GM18873 (cell line): ENCODE data around the gene EEA1.

ENCODE experiments used
- ATAC-seq: cut with Tn5 transposase; IDR thresholded peaks from one replicate; pipeline ENCODE4 v1.9.1; 2021; ENCODE audit warnings: mild to moderate bottlenecking, moderate library complexity, moderate number of reproducible peaks; ENCODE audit not compliant: unreplicated experiment, low FRiP score

The EEA1 gene

DNA sequence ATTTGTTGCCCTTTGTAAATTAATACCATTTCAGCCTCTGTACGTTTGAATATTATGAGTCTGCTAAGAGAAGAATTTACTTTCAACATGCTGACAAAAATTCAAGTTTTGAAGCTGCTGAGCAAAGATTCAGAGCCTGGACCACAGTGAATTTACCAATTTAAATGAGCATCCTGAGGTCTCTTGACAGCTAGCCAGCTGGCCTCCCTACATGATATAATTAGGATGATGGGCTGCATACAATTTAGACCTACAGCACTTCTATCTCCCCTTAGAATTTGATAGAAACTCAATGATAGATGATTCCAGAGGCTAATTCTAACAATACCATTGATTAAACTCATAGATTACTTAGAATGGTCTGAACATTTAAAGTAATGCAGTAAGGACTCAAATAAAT is 10.0 kb upstream of the EEA1 start:
- ATAC-seq = no peak

- ATAC-seq = no peak
These were observed 9.5 kb upstream of the EEA1 start for GRCh38 chr12:92938638-92939037.

GRCh38 chr12:92938018-92938417 is 8.9 kb upstream of the EEA1 start:
- ATAC-seq = no peak

- ATAC-seq = no peak
These were observed 4.5 kb upstream of the EEA1 start for GRCh38 chr12:92933606-92934005.

GRCh38 chr12:92930421-92930820 is 1.3 kb upstream of the EEA1 start:
- no peak for ATAC-seq

- no peak for ATAC-seq
These were observed 888 bp upstream of the EEA1 start for GRCh38 chr12:92929983-92930382.

GRCh38 chr12:92928421-92928961 is 604 bp downstream of the EEA1 start:
- ATAC-seq = peak; percentile 1

GRCh38 chr12:92927436-92928281 is 1.4 kb downstream of the EEA1 start:
- peak; percentile 20 for ATAC-seq

DNA sequence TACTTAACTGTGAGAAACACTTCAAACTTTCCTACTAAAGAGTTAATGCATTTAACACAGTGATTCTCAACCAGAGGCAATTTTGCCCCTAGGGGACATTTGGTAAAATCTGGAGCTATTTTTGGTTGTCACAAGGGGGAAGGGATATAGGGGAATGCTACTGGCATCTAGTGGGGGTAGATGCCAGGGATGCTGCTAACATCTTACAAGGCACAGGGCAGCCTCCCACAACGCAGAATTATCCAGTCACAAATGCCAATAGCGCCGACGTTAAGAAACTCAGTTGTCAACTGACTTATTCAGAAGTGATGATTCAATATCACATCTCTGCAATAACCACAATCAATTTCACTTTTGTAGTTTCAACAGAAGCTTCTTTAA is 2.0 kb downstream of the EEA1 start:
- peak; percentile 28 for ATAC-seq

- ATAC-seq = no peak
These were observed 2.5 kb downstream of the EEA1 start for GRCh38 chr12:92926549-92926948.

DNA sequence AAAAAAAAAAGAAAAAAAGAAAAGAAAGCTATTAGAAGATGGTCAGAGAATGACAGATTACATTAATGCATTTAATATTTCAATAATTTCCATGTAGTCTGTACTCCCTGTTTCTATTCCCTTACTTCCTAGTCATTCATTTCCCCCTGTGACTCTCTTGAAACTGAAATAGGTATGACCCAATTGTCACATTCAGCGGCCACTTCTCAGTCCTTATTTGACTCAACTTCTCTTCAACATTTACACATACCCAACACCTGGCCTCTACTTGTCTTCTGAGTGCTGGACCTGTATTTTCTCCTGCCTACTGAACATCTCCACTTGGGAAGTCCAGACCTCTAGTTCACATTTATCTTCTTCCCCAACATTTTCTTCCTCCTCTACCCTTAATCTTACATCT is 7.2 kb downstream of the EEA1 start:
- peak; percentile 92 for ATAC-seq

- ATAC-seq = no peak
These were observed 13.7 kb downstream of the EEA1 start for GRCh38 chr12:92915365-92915764.

DNA sequence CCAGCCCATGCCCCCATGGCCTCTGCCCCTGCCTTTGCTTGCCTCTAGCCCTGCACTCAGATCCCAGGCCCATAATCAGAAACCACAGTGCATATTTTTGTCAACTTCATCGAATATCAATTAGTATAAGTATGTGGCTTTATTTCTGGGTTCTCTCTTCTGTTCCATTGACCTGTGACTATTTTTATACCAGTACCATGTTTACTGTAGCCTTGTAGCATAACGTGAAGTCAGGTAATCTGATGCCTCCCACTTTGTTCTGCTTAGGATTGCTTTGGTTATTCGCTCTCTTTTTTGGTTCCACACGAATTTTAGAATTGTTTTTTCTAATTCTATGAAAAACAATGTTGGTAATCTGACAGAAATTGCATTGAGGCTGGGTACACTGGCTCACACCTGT is 14.9 kb downstream of the EEA1 start:
- no peak for ATAC-seq

GRCh38 chr12:92912672-92913071 is 16.4 kb downstream of the EEA1 start:
- no peak for ATAC-seq

- no peak for ATAC-seq
These were observed 17.0 kb downstream of the EEA1 start for GRCh38 chr12:92912052-92912451.

DNA sequence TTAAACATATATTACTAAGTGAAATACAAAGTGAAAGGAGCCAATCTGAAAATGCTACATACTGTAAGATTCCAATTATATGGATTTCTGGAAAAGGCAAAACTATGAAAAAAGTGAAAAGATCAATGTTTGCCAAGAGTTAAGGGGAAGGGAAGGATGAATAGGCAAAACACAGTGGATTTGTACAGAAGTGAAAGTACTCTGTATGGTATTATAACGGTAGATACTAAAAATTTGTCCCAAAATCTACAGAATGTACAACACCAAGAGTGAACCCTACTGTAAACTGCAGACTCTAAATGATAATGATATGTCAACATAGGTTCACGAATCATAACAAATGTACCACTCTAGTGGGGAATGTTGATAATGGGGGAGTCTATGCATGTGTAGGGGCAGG is 17.8 kb downstream of the EEA1 start:
- no peak for ATAC-seq

DNA sequence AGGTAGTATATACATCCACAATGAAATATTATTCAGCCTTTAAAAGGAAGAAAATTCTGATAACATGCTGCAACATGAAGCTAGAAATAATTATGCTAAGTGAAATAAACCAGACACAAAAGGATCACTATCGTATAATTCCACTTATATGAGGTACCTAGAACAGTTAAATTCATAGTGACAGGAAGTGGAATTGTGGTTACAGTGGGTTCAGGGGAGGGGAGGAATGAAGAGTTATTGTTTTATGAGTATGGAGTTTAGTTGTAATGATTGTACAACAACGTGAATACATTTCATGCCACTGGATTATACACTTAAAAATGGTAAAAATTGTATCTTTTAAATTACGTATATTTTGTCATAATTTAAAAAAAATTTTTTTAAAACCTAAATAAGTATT is 21.0 kb downstream of the EEA1 start:
- no peak for ATAC-seq

GRCh38 chr12:92905811-92906554 is 23.1 kb downstream of the EEA1 start:
- ATAC-seq = no peak

GRCh38 chr12:92905258-92905810 is 23.8 kb downstream of the EEA1 start:
- ATAC-seq = no peak

GRCh38 chr12:92900941-92901340 is 28.2 kb downstream of the EEA1 start:
- no peak for ATAC-seq

DNA sequence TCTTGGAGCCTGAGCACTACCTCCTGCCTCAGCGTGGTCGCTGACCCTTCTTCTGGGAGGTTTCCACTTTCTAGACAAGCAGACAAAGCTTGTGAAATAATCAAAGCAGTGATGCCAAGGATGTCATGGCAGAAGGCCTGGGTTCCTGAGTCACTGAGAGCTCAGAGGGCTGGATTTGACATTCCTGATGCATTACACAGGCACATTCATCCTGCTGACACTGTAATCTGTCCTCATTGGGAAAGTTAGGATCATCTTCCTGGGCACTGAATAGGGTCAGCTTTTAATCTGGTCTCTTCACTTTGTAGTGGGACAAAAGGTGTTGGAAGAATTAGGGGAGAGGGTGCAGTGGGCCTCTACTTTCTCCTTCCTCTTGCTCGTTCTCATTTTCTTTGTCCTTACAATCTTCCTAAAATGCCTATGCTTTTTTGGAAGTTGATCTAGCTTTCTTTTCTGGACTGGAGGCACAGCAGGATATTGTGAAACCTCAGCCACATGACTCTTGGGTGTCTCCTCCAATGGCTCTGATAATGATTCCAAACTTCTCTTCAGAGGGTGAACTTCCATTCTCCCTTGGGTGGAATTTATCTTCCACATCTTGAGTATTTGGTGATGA is 29.6 kb downstream of the EEA1 start:
- ATAC-seq = no peak
